GM12801 (cell line): ENCODE data around the gene SIM2.

ENCODE experiments used
- TF ChIP-seq, protein P1 (sequence below): IDR thresholded peaks from one replicate; pipeline ENCODE4 v1.5.1; 2011; ENCODE audit warnings: control low read depth; ENCODE audit not compliant: insufficient read length; ENCODE audit errors: extremely low read depth

The SIM2 gene

DNA sequence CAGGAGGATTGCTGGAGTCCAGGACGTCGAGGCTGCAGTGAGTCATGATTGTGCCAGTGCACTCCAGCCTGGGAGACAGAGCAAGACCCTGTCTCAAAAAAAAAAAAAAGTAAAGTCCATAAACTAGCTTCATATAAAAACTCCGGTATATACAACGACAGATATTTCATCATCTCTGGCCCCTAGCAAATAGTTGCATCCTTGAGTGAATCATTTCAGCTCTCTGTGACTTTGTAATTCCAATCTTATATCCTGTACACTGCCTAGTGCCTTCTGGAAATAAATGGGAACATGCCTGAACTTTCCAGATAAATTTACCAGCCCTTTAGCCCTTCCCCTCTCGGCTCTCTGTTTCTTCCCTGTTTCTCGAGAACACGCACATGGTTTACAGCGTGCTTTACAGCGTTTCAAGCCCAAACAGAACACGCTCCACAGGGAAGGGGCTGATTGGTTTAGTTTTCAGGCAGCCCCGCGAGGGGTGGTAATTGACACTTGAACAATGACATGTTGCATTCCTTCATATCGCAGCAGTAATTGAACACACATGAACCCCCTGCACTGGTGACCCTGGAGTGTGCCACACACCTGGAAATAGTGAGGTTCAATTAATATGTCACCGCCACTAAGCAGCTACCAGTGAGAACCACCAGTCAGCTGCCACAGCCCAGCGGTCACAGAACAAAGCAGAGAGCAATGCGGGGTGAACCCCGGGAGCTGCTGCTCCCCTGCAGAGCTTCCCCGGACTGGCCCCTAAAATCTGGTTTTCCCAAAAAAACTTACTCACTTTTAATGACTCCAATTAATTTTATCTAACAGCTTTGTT, 35.7 kb upstream of the SIM2 start:
- TF ChIP-seq, protein P1, sequence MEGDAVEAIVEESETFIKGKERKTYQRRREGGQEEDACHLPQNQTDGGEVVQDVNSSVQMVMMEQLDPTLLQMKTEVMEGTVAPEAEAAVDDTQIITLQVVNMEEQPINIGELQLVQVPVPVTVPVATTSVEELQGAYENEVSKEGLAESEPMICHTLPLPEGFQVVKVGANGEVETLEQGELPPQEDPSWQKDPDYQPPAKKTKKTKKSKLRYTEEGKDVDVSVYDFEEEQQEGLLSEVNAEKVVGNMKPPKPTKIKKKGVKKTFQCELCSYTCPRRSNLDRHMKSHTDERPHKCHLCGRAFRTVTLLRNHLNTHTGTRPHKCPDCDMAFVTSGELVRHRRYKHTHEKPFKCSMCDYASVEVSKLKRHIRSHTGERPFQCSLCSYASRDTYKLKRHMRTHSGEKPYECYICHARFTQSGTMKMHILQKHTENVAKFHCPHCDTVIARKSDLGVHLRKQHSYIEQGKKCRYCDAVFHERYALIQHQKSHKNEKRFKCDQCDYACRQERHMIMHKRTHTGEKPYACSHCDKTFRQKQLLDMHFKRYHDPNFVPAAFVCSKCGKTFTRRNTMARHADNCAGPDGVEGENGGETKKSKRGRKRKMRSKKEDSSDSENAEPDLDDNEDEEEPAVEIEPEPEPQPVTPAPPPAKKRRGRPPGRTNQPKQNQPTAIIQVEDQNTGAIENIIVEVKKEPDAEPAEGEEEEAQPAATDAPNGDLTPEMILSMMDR, result no peak

DNA sequence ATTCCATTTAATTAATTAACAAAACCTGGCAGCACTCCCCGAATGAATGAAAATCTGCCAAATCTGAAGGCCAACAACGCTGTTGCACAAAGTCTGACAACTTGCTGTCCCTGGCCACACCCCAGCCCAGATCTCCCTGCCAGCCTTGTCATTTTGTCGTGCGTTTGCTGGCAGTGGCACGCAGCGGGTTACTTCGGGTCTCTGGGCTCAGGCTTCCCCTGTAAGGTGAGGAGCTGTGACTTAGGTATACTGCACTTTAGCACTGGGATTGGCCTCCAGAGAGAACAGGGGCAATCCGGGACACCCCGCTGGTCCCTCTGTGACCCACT, 34.3 kb upstream of the SIM2 start:
- TF ChIP-seq, protein P1, result no peak

DNA sequence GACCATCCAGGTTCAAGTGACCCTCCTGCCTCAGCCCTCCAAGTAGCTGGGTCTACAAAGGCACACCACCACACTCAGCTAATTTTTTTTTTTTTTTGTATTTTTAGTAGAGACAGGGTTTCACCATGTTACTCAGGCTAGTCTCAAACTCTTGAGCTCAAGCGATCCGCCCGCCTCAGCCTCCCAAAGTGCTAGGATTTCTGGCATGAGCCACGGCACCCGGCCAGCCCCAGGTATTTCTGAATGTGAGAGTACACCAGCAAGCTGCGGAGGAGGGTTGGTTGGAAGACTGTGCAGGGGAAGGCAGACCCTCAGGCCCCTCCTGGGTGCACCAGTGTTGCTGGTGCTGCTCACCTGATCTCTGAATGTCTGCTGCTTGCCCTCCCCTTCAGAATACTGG, 33.1 kb upstream of the SIM2 start:
- TF ChIP-seq, protein P1, result no peak

DNA sequence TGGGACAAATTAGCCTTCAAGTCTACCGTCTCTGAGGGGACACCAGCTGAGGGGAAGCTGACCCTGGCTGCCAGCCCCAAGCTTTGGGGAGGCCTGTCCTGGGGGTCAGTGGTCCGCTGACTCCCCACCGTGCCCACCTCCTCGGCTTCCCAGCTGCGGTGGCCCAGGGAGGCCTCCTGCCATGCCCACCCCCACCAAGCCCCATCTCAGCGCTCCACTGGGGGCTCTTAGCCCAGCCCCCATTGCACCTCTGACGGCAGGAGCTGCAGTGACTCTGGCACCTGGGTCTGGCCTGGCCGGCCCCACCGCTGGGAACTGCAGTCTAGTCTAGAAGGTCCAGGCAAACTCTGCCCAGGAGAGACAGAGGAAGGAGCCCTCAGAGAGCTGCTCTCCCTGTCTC, 30.2 kb upstream of the SIM2 start:
- TF ChIP-seq, protein P1, result no peak

DNA sequence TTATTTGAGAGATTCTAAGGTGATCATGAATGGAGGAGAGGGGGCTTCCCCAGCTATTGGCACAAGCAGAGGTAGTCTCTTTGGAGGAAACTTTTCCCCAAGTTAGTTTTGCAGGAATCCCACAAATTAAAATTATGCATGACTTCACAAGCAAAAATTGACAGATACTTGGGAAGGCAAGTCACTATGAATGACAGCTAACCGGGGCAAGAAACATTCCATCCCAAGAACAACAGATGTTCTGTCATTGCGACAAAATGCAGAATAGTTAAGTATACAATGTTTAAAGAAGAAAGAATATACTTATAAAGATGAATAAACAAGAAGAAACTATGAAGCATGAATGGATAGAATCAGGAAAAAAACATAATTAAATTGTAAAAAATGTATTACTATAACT, 27.1 kb upstream of the SIM2 start:
- TF ChIP-seq, protein P1, result no peak

DNA sequence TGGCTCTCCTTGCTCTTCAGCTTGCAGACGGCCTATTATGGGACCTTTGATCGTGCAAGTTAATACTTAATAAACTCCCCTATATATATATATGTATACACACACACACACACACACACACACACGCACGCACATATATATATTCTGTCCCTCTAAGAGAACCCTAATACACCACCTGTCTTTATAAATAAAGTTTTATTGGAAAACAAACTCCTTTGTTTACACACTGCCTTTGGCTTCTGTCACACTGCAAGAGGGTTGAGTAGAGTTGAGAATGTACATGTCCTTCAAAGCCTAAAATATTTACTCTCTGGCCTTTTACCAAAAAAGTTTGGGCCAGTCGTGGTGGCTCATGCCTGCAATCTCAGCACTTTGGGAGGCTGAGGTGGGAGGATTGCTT, 26.2 kb upstream of the SIM2 start:
- TF ChIP-seq, protein P1, result no peak

DNA sequence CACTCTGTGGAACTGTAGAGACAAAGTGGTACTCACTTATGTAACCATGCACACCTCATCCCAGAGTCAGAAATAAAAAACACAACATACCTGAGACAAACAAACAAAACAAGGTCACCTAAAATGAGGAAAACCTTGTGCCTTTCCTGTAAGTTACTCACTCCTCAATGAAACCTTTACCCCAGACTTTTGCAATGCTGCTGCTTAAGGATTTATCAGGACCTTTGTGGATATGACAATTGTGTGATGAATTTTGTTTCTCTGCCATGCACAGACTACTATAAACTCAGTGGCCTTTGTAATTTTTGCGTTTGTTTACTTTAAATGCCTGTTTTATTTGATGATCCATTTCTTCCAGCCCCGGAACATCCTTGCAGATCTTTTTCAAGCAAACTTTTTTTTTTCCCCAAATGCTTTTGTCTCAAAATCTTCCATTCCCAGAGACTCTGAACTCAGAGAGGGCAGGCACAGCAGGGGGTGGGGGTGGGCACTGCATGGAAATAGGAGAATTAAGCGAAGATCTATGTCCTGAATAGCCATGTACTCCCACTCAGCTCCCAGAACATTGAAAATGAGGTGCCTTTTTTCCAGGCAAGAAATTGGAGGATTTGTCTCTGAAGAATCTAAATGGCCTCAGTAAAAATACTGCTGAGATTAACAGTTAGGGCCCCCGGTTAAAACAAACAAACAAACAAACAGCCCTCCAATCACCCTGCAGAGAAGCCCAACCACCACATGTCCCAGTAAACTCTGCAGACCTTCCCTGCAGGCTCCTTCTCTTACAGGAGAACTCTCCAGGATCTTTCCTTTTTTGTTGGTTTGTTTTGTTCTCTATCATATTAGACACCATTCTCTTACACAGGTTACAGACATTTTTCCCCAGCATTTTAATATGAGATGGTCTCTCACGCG, 22.6 kb upstream of the SIM2 start:
- TF ChIP-seq, protein P1, result no peak
